Neutrophil (primary cell): ENCODE measurements around the gene SHISA8.

Experiments used
- H3K27ac ChIP-seq: fragments of 200-600 bp; sonication (generic); 2 replicates; pipeline ENCODE4 v1.5.1; 2016; ENCODE audit warnings: mild to moderate bottlenecking, moderate library complexity
- H3K27me3 ChIP-seq: fragments of 200-600 bp; sonication (generic); 2 replicates; pipeline ENCODE4 v1.6.0; 2016; ENCODE audit warnings: mild to moderate bottlenecking
- H3K36me3 ChIP-seq: fragments of 200-600 bp; sonication (generic); 2 replicates; pipeline ENCODE4 v1.5.1; 2017
- H3K4me1 ChIP-seq, 2 experiments: fragments of 200-600 bp in 1 of 2; sonication (generic) in 1 of 2; 1 replicate in 1 of 2; 2 replicates in 1 of 2; pipeline versions ENCODE4 v1.5.1 to v1.6.1; 2013 to 2016; ENCODE audit warnings: low read depth in 1 of 2, low read length in 1 of 2, mild to moderate bottlenecking in 1 of 2, moderate library complexity in 1 of 2; ENCODE audit not compliant: control insufficient read depth in 1 of 2, insufficient read depth in 1 of 2
- H3K4me3 ChIP-seq, 2 experiments: fragments of 200-600 bp in 1 of 2; sonication (generic) in 1 of 2; 1 replicate in 1 of 2; 2 replicates in 1 of 2; pipeline ENCODE4 v1.5.1; 2013 to 2016; ENCODE audit warnings: low read depth in 1 of 2, low read length in 1 of 2, mild to moderate bottlenecking in 1 of 2, moderate library complexity in 1 of 2
- H3K9me3 ChIP-seq: fragments of 200-600 bp; sonication (generic); 2 replicates; pipeline ENCODE4 v1.5.1; 2016
- CTCF ChIP-seq: fragments of 200-600 bp; sonication (generic); IDR thresholded peaks from 2 replicates; pipeline ENCODE4 v1.5.1; 2016; ENCODE audit warnings: antibody characterized with exemption

The SHISA8 gene

GRCh38 chr22:41880653-41881052 is 34.2 kb downstream of the SHISA8 start:
- Histone ChIP-seq H3K4me3 (no peak overlapping the region), H3K27me3 (no peaks in the 10 kb centered on the region), H3K27ac (no peak overlapping the region), H3K36me3 (peaks cover 94% of the 10 kb centered on the region), H3K9me3 (no peaks in the 10 kb centered on the region), H3K4me1 (no peaks in the 10 kb centered on the region)
- no peak for TF ChIP-seq CTCF

- Histone ChIP-seq H3K36me3 (peaks cover 89% of the 10 kb centered on the region), H3K4me1 (no peaks in the 10 kb centered on the region), H3K4me3 (no peak overlapping the region), H3K27me3 (no peaks in the 10 kb centered on the region), H3K9me3 (no peaks in the 10 kb centered on the region), H3K27ac (no peak overlapping the region)
- no peak for TF ChIP-seq CTCF
Measured at GRCh38 chr22:41876675-41877074, 38.2 kb downstream of the SHISA8 start.

GRCh38 chr22:41876275-41876674 is 38.6 kb downstream of the SHISA8 start:
- TF ChIP-seq CTCF, result no peak
- Histone ChIP-seq H3K27me3 (no peaks in the 10 kb centered on the region), H3K36me3 (peaks cover 89% of the 10 kb centered on the region), H3K4me1 (no peaks in the 10 kb centered on the region), H3K27ac (no peak overlapping the region), H3K9me3 (no peaks in the 10 kb centered on the region), H3K4me3 (no peak overlapping the region)

- H3K4me3 ChIP-seq, result no peak overlapping the region
- no peaks in the 10 kb centered on the region for H3K4me1 ChIP-seq
- no peak overlapping the region for H3K27ac ChIP-seq
- TF ChIP-seq CTCF, result no peak
- no peaks in the 10 kb centered on the region for H3K9me3 ChIP-seq
- peaks cover 89% of the 10 kb centered on the region for H3K36me3 ChIP-seq
- H3K27me3 ChIP-seq, result no peaks in the 10 kb centered on the region
Measured at GRCh38 chr22:41875531-41876270, 39.2 kb downstream of the SHISA8 start.

GRCh38 chr22:41874090-41874489 is 40.8 kb downstream of the SHISA8 start:
- TF ChIP-seq CTCF, result no peak
- Histone ChIP-seq H3K9me3 (no peaks in the 10 kb centered on the region), H3K27ac (no peak overlapping the region), H3K4me1 (no peaks in the 10 kb centered on the region), H3K4me3 (no peak overlapping the region), H3K27me3 (no peaks in the 10 kb centered on the region), H3K36me3 (peaks cover 83% of the 10 kb centered on the region)
